HepG2 (cell line): ENCODE measurements around the gene SURF1. TPM values are rescaled to one million over a fixed set of nuclear protein-coding genes. Genes with fewer than 3 reads are reported as not detected.
A peak's percentile ranks its signal among the peaks of the same experiment; 100 is the strongest.

ENCODE experiments used
- ATAC-seq: fragments of 200-7000 bp; cut with Tn5 transposase; 3 replicates; pipeline ENCODE4 v1.9.1; 2020; ENCODE audit warnings: mild to moderate bottlenecking, moderate library complexity
- BruUV-seq: library from RNA; stranded (reverse); fragments of 400-500 nt; replicated peaks from 2 replicates; lab custom pipeline; 2021; lab: Mats Ljungman, UMichigan
- CTCF ChIA-PET: fragments of 300-600 bp; formaldehyde crosslinking; extraction: SDS; loops from one replicate; lab custom pipeline; 2021; ENCODE audit warnings: low total read pairs, inconsistent platforms, low intra/inter-chr PET ratio; lab: Yijun Ruan, JAX
- POLR2A ChIA-PET: fragments of 350-600 bp; sonication (Branson Sonifier 250); formaldehyde crosslinking; loops from one replicate; lab custom pipeline; 2020; ENCODE audit warnings: antibody characterized with exemption, inconsistent platforms; lab: Yijun Ruan, JAX
- DNase-seq: peaks from one replicate; pipeline ENCODE4 v3.0.0-alpha.2; 2015; ENCODE audit warnings: low spot score
- FAIRE-seq: peaks from 3 replicates; lab custom pipeline; 2011; peaks lifted over from hg19 to GRCh38; lab: Jason Lieb, UNC
- H2AFZ ChIP-seq: one replicate; pipeline ENCODE4 v1.6.1; 2011; ENCODE audit warnings: low read length, inconsistent platforms
- H3K27ac ChIP-seq: fragments of 300-600 bp; 3 replicates; pipeline ENCODE4 v1.8.0; 2011; ENCODE audit warnings: mixed run types, mild to moderate bottlenecking, mixed read lengths, low read length, inconsistent platforms; ENCODE audit not compliant: insufficient read depth; ENCODE audit errors: extremely low read length
- H3K27me3 ChIP-seq, 2 experiments: fragments of 200-600 bp in 1 of 2; 2 replicates in 1 of 2; 3 replicates in 1 of 2; pipeline versions ENCODE4 v1.6.0 to v1.8.0; 2011; ENCODE audit warnings: low read length in 2 of 2, mild to moderate bottlenecking in 2 of 2, moderate library complexity in 2 of 2, inconsistent platforms in 1 of 2; ENCODE audit not compliant: insufficient read depth in 2 of 2, control insufficient read depth in 1 of 2
- H3K36me3 ChIP-seq, 2 experiments: fragments of 200-600 bp in 1 of 2; replicated peaks in 1 of 2; 2 replicates in 1 of 2; 3 replicates in 1 of 2; pipeline versions ENCODE4 v1.5.1 to v1.8.0; 2011; ENCODE audit warnings: low read length in 2 of 2, inconsistent platforms in 1 of 2; ENCODE audit not compliant: insufficient read depth in 2 of 2, control insufficient read depth in 1 of 2
- H3K4me1 ChIP-seq: 2 replicates; pipeline ENCODE4 v1.5.1; 2012; ENCODE audit warnings: low read length, inconsistent platforms; ENCODE audit not compliant: insufficient read depth
- H3K4me2 ChIP-seq: 2 replicates; pipeline ENCODE4 v1.6.0; 2011; ENCODE audit warnings: low read depth, low read length, inconsistent platforms
- H3K4me3 ChIP-seq, 3 experiments: fragments of 200-600 bp in 1 of 3; sonication (generic), shearing (Covaris generic) in 1 of 3; replicated peaks in 1 of 3; 2 replicates each; pipeline ENCODE4 v1.5.1; 2011 to 2016; ENCODE audit warnings: low read length in 3 of 3, inconsistent platforms in 2 of 3, low read depth in 2 of 3, mild to moderate bottlenecking in 2 of 3, control low read depth in 1 of 3, mixed read lengths in 1 of 3; ENCODE audit not compliant: insufficient read depth in 1 of 3
- H3K79me2 ChIP-seq: one replicate; pipeline ENCODE4 v1.6.1; 2011; ENCODE audit warnings: low read length, inconsistent platforms; ENCODE audit not compliant: insufficient read depth
- H3K9ac ChIP-seq: 2 replicates; pipeline ENCODE4 v1.6.0; 2011; ENCODE audit warnings: mild to moderate bottlenecking, low read depth, low read length, inconsistent platforms; ENCODE audit not compliant: insufficient read depth
- H3K9me3 ChIP-seq: 2 replicates; pipeline ENCODE4 v1.5.1; 2012; ENCODE audit warnings: mild to moderate bottlenecking, low read length
- H4K20me1 ChIP-seq: 2 replicates; pipeline ENCODE4 v1.6.0; 2011; ENCODE audit warnings: inconsistent platforms, mild to moderate bottlenecking, low read length, moderate library complexity; ENCODE audit not compliant: insufficient read depth
- ADNP ChIP-seq: sonication (generic); formaldehyde crosslinking; IDR thresholded peaks from 2 replicates; pipeline ENCODE4 v1.4.0; 2020; ENCODE audit warnings: missing genetic modification reagents
- DMTF1 ChIP-seq: sonication (generic); formaldehyde crosslinking; IDR thresholded peaks from 2 replicates; pipeline ENCODE4 v1.4.0; 2020; ENCODE audit warnings: mild to moderate bottlenecking, missing genetic modification reagents
- EHMT2 ChIP-seq: fragments of 200-600 bp; sonication (generic); IDR thresholded peaks from 2 replicates; pipeline ENCODE4 v1.7.0; 2017; ENCODE audit warnings: antibody characterized with exemption, low read depth, low read length, borderline replicate concordance
- ETV6 ChIP-seq: sonication (generic); formaldehyde crosslinking; conservative IDR thresholded peaks from 2 replicates; pipeline ENCODE4 v1.4.0; 2020; ENCODE audit warnings: missing genetic modification reagents
- HNRNPL ChIP-seq: fragments of 200-400 bp; formaldehyde crosslinking; IDR thresholded peaks from 2 replicates; pipeline ENCODE4 v1.6.1; 2017; ENCODE audit warnings: mild to moderate bottlenecking, low read depth, low read length
- MBD4 ChIP-seq: IDR thresholded peaks from 2 replicates; pipeline ENCODE4 v1.6.1; 2012; ENCODE audit warnings: low read length, inconsistent platforms, borderline replicate concordance
- PHF5A ChIP-seq: IDR thresholded peaks from one replicate; pipeline ENCODE4 v1.6.1; 2018; ENCODE audit warnings: low read depth, missing genetic modification reagents; ENCODE audit not compliant: unreplicated experiment
- PITX1 ChIP-seq: sonication (generic); formaldehyde crosslinking; IDR thresholded peaks from 2 replicates; pipeline ENCODE4 v1.5.1; 2020; ENCODE audit warnings: mild to moderate bottlenecking, missing genetic modification reagents
- RBFOX2 ChIP-seq: fragments of 200-400 bp; formaldehyde crosslinking; IDR thresholded peaks from 2 replicates; pipeline ENCODE4 v1.6.1; 2017; ENCODE audit warnings: low read depth, mild to moderate bottlenecking, low read length
- TBP ChIP-seq: sonication (generic); formaldehyde crosslinking; IDR thresholded peaks from 2 replicates; pipeline ENCODE4 v1.5.0; 2020; ENCODE audit warnings: missing genetic modification reagents
- ZNF282 ChIP-seq: fragments of 450-650 bp; IDR thresholded peaks from 2 replicates; pipeline ENCODE4 v1.6.1; 2018; ENCODE audit not compliant: partially characterized antibody
- ZNF781 ChIP-seq: sonication (generic); formaldehyde crosslinking; IDR thresholded peaks from 2 replicates; pipeline ENCODE4 v1.5.1; 2020; ENCODE audit warnings: borderline replicate concordance, mild to moderate bottlenecking, missing genetic modification reagents; ENCODE audit errors: not compliant biosample characterization
- WGBS: methylation state at CpG from one replicate; pipeline ENCODE4 v1.1.6; 2017; ENCODE audit warnings: low lambda C conversion rate; 5-methylcytosine and 5-hydroxymethylcytosine counted together
- in situ Hi-C: cut with HindIII; loops from 2 replicates; pipeline ENCODE4 v1.10.0; 2017; ENCODE audit warnings: low pct_unique_long_range_greater_than_20kb; ENCODE audit not compliant: extremely low pct_ligation_motif_present
- intact Hi-C: fragments of 100-400 bp; cut with micrococcal nuclease; formaldehyde crosslinking; loops from one replicate; pipeline ENCODE4 v1.10.0; 2022; ENCODE audit not compliant: unreplicated experiment
- polyA plus RNA-seq, 8 experiments: library from polyadenylated mRNA; depleted of rRNA in 3 of 8; stranded (reverse) in 7 of 8; unstranded in 1 of 8; fragments of >200 nt; fragmentation: Illumina TruSeq in 4 of 8; extraction: Trizol in 4 of 8; gene quantifications; 2 replicates each; pipeline versions ENCODE4 v1.2.1 to v1.2.3, GENCODE V29; 2011 to 2016; ENCODE audit warnings: low read depth in 4 of 8, missing spikeins in 1 of 8, mixed read lengths in 1 of 8; ENCODE audit not compliant: insufficient read depth in 1 of 8
- total RNA-seq, 5 experiments: library from RNA; depleted of rRNA; stranded (reverse); fragments of >200 nt; fragmentation: Illumina TruSeq; extraction: Trizol; gene quantifications; 2 replicates each; pipeline ENCODE4 v1.2.3, GENCODE V29; 2016; ENCODE audit warnings: low read depth in 1 of 5
- TF ChIP-seq, protein P1 (sequence below): sonication (generic); formaldehyde crosslinking; IDR thresholded peaks from 2 replicates; pipeline ENCODE4 v1.8.0; 2022; ENCODE audit warnings: low read depth, missing genetic modification reagents

The SURF1 gene
- total and polyA plus RNA-seq, 2 of the 13 experiments (the other 11 are each of a cell fraction or from before 2014, with no cell fraction given): 17.8 to 40.7 TPM

- TF ChIP-seq DMTF1 (CRISPR knock-in tag) (no peak), ZNF282 (no peak), HNRNPL (no peak), ADNP (CRISPR knock-in tag) (no peak), PHF5A (no peak), ZNF781 (CRISPR knock-in tag) (no peak), ETV6 (CRISPR knock-in tag) (no peak), EHMT2 (no peak), TBP (CRISPR knock-in tag) (no peak)
These were observed 23.3 kb downstream of the SURF1 start (continued) for GRCh38 chr9:133333011-133333410.

DNA sequence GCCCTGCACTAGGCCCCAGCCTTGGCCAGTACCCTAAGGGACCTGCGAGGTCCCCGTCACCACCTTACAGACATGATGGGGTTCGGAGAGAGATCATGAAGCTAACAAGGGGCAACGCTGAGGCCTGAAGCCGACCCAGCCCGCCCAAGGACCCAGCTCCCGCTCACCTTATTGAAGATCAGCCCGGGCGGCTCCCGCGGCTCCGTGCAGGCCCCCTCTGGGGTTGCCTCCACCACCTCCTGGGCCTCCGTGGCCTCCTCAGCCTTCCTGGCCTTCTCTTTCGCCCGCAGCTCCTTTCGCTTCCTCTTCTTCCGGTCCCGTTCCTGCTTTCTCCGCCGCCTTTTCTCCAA lies 23.9 kb downstream of the SURF1 start:
- no peak for FAIRE-seq
- ChIA-PET POLR2A (no interaction called here), CTCF (no interaction called here)
- H4K20me1 ChIP-seq: 0 out of 2 replicates have a peak, but pooled peaks cover 7% of the 10 kb centered on the region
- H3K36me3 ChIP-seq: peaks cover 18 to 41% of the 10 kb centered on the region in 2 experiments; a peak in 4 of 5 replicates
- H3K4me1 ChIP-seq: peaks cover 22% of the 10 kb centered on the region
- no peak overlapping the region for H3K4me2 ChIP-seq
- in situ Hi-C loops (loop anchor here (5.0 kb wide), 1 partner anchor 145 kb away; no protein-coding TSS in a partner anchor), intact Hi-C loops (no loop called here)
- no TSS peak for BruUV-seq
- H3K27me3 ChIP-seq: no peaks in the 10 kb centered on the region; a peak in 1 of 5 replicates
- H3K79me2 ChIP-seq: peaks cover 26% of the 10 kb centered on the region
- no peak overlapping the region for H3K27ac ChIP-seq
- no peak for ATAC-seq
- H3K4me3 ChIP-seq: no peak overlapping the region
- no peak for DNase-seq
- no peak overlapping the region for H2AFZ ChIP-seq
- WGBS: 91% methylated on average over 20 of the region's 20 CpGs
- no peaks in the 10 kb centered on the region for H3K9me3 ChIP-seq
- TF ChIP-seq RBFOX2 (peak; percentile 21; the same call in 1 of the 2 replicates), PITX1 (CRISPR knock-in tag) (no peak), MBD4 (no peak)
- TF ChIP-seq, protein P1, sequence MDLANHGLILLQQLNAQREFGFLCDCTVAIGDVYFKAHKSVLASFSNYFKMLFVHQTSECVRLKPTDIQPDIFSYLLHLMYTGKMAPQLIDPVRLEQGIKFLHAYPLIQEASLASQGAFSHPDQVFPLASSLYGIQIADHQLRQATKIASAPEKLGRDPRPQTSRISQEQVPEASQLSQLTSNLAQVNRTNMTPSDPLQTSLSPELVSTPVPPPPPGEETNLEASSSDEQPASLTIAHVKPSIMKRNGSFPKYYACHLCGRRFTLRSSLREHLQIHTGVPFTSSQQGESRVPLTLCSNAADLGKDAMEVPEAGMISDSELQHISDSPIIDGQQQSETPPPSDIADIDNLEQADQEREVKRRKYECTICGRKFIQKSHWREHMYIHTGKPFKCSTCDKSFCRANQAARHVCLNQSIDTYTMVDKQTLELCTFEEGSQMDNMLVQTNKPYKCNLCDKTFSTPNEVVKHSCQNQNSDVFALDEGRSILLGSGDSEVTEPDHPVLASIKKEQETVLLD (CRISPR knock-in tag): no peak
- TF ChIP-seq, all 625 proteins: peak for 1
- H3K9ac ChIP-seq: no peak overlapping the region
